Measurements from ENCODE around the gene LRRC27.
A peak's percentile ranks its signal among the peaks of the same experiment; 100 is the strongest.

The LRRC27 gene

GRCh38 chr10:132331601-132332432 is at the start of gene LRRC27:
LRRC27 (plus strand) TSS chr10:132332193; CDS start chr10:132333525, 1,332 bp downstream.
- no peak for TF ChIP-seq CTCF (IDR thresholded peaks at IDR 0.05; ENCODE audit: extremely low read depth, insufficient read depth, missing control alignments)
- peak; percentile 99 for DNase-seq (ENCODE audit: low spot score)
- in situ Hi-C loops (cut with MboI; ENCODE audit: low pct_unique_long_range_greater_than_20kb, low sequenced_read_pairs, unreplicated experiment): no loop called here

GRCh38 chr10:132282667-132283603 is 49.1 kb upstream of the LRRC27 start:
- DNase-seq (ENCODE audit: low spot score): no peak
- no peak for TF ChIP-seq CTCF (IDR thresholded peaks at IDR 0.05; ENCODE audit: extremely low read depth, insufficient read depth, missing control alignments)

GRCh38 chr10:132283604-132284382 is 48.2 kb upstream of the LRRC27 start:
- DNase-seq (ENCODE audit: low spot score): no peak
- no peak for TF ChIP-seq CTCF (IDR thresholded peaks at IDR 0.05; ENCODE audit: extremely low read depth, insufficient read depth, missing control alignments)
- in situ Hi-C loops (cut with MboI; ENCODE audit: low pct_unique_long_range_greater_than_20kb, low sequenced_read_pairs, unreplicated experiment): no loop called here

More at GRCh38 chr10:132282667-132283603, 49.1 kb upstream of the LRRC27 start:
- in situ Hi-C loops (cut with MboI; ENCODE audit: low pct_unique_long_range_greater_than_20kb, low sequenced_read_pairs, unreplicated experiment): no loop called here

GRCh38 chr10:132289439-132289838 is 42.6 kb upstream of the LRRC27 start:
- DNase-seq (ENCODE audit: low spot score): no peak
- no peak for TF ChIP-seq CTCF (IDR thresholded peaks at IDR 0.05; ENCODE audit: extremely low read depth, insufficient read depth, missing control alignments)
- in situ Hi-C loops (cut with MboI; ENCODE audit: low pct_unique_long_range_greater_than_20kb, low sequenced_read_pairs, unreplicated experiment): no loop called here

- no peak for DNase-seq (ENCODE audit: low spot score)
- TF ChIP-seq CTCF (IDR thresholded peaks at IDR 0.05; ENCODE audit: extremely low read depth, insufficient read depth, missing control alignments): no peak
- in situ Hi-C loops (cut with MboI; ENCODE audit: low pct_unique_long_range_greater_than_20kb, low sequenced_read_pairs, unreplicated experiment): no loop called here
These were observed 41.4 kb upstream of the LRRC27 start for GRCh38 chr10:132290631-132291030.

GRCh38 chr10:132291826-132292225 is 40.2 kb upstream of the LRRC27 start:
- in situ Hi-C loops (cut with MboI; ENCODE audit: low pct_unique_long_range_greater_than_20kb, low sequenced_read_pairs, unreplicated experiment): no loop called here
- TF ChIP-seq CTCF (IDR thresholded peaks at IDR 0.05; ENCODE audit: extremely low read depth, insufficient read depth, missing control alignments): no peak
- DNase-seq (ENCODE audit: low spot score): no peak
